ENCODE results near the gene RPS2. TPM values are rescaled to one million over a fixed set of nuclear protein-coding genes. Genes with fewer than 3 reads are reported as not detected.
"Not testable (repeated sequence)": the region's sequence is repeated elsewhere in the genome, so short reads cannot be mapped to it uniquely, and the experiment has no call there.

The RPS2 gene
- 2,266 and 2,280 TPM in 2 replicates for total RNA-seq

DNA sequence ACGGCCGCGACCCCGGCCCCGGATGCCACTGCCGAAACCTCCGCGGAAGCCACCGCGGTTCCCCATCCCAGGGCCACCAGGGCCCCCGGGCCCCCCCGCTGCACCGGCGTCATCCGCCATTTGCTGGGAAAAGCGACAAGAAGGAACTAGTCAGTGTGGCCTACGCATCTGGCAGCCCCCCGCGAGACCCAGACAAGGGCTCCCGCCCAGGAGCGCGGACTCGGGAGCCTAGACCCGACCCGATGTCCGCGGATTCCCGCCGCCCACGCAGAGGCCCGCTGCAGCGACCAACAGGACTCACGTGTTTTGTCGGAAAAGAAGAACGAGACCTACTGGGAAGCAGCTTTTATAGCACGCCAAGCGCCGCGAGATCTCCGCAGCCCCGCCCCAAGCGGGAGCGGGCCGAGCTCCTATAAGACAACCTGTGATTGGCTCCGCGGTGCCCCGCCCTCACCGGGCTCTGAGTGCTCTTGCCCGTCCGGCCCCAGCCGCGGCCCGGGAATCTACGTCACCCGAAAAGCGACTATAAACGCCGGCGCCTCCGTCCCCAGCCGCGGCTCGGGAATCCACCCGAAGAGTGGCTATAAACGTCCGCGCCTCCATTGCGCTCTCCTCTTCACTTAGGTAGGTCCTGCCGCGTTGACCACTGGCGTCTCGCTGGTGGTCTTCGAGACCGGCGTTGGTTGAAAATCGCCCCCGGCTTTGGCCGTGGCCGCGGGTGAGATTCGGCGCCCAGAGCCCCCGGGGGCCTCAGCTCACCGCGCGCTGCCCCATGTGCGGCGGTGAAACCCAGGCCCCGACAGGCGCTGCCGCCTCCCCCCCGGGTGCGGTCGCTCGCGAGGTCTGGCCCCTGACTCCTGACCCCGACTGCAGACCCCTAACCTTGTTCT, at the start of gene RPS2:
Gene RPS2, minus strand, starts transcription at position 321 of the 890 bp plus-strand sequence. Its CDS starts 201 bp downstream, at position 120.
- intact Hi-C loops (cut with micrococcal nuclease), result loop anchor here (1.0 to 10.0 kb wide), 9 partner anchors 8 to 350 kb away; partner anchors contain the start of genes CRAMP1, IFT140, MLST8 and MSRB1

DNA sequence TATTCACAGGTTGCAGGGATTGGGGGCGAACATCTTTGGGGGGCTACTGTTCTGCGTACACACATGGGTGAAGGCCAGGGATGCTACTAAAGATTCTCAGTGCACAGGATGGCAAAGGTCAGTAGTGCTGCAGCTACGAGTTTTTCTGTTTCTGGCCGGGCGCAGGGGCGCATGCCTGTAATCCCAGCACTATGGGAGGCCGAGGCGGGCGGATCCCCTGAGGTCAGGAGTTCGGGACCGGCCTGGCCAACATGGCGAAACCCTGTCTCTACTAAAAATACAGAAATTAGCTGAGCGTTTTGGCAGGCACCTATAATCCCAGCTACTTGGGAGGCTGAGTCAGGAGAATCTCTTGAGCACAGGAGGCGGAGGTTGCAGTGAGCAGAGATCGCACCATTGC, 48.9 kb upstream of the RPS2 start:
- intact Hi-C loops (cut with micrococcal nuclease), result no loop called here

DNA sequence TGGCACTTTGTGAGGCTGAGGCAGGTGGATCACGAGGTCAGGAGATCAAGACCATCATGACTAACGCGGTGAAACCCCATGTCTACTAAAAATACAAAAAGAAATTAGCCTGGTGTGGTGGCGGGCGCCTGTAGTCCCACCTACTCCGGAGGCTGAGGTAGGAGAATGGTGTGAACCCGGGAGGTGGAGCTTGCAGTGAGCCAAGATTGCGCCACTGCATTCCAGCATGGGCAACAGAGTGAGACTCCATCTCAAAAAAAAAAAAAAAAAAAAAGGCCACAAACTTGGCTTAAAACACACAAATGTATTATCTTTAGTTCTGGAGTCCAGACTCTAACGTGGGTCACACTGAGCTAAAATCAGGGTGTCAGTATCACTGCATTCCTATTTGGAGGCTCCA, 47.1 kb upstream of the RPS2 start:
- intact Hi-C loops (cut with micrococcal nuclease), result not testable (repeated sequence)

DNA sequence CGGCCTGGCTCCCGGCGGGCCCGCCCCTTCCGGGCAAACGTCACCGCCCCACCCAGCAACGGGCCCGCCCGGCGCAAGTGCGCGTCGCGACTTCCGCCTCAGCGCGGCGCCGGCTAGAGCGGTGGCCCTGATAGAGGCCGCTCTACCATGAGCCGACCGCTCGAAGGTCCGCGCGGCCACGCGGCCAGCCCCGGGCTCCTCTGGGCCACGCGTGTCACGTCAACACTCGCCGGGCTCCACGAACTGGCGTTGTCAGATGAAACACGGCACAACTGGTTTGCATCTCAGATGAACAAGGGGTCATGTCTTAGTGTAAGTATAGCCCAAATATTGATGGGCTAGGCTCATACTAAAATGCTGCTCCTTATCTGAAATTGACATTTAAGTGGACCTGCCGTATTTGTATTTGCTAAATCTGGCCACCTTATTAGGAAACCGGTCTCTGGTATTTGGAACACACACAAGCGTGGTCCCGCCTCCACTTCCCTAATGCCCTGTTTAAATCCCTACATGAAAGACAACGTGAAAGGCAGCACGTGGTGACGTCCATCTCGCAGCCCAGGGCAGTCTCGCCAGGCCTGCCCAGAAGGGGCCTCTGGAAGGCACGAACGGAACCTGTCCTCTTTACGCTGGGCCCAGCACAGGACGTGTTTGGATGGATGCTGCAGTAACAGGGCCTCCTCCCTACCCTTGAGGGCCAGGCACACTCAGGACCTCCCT, 45.3 kb upstream of the RPS2 start, which contains the start of gene ZNF598:
Gene ZNF598, minus strand, starts transcription at position 31 of the 720 bp plus-strand sequence.
- intact Hi-C loops (cut with micrococcal nuclease), result loop anchor here (1.0 to 5.0 kb wide), 8 partner anchors 13 to 213 kb away; partner anchors contain the start of genes E4F1, GFER, NTHL1 and RPS2

DNA sequence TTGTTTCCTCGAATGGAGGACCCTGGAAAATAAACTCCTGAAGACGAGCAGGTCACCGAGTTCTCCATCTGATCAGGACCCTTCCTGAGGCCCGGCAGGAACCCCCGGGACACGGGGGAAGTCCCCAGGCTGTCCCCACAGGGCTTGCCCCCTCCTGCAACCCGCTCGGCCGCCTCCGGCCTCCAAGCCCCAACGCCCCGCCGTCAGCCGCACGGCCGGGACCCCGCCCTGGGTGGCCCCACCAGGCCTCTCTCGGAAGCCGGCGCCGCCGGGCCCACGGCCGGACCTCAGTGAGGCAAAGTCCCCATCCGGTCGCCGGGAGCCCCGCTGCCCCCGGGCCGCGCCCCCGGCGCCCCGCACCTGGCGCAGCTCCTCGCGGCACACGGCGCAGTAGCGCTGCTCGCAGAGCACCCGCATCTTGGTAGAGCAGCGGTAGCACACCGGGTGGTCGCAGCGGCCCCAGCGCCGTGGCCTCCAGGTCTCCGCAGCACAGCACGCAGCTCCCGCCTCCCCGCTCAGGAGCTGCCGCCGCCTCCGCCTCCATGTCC, 44.6 kb upstream of the RPS2 start:
- intact Hi-C loops (cut with micrococcal nuclease), result loop anchor here (1.0 to 5.0 kb wide), 7 partner anchors 14 to 214 kb away; partner anchors contain the start of genes E4F1, GFER, NTHL1 and RPS2

DNA sequence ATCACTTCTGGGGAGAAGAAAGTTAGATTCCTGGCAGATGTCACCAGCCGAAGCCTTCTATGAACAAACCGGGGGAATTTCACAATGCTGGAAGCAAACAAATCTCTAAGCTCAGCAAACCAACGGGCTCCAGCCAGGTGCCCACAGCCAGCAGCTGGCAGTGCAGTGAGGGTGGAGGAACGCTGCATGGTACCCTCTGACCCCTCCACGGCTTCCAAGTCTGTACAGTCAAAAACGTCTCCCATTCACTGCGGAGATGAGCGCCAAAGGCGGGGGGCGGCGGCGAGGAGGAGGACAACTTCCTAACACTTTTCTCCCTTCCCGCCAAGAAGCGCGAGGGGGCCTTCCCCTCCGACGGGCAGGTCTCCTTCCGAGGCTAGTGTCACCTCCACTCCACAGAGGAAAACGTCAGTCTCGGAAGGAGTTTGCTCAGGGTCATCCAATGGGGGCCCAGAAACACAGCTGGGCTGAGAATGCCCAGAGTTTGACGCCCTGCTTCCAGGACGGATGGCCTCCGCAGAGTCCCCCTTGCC, 44.1 kb upstream of the RPS2 start:
- intact Hi-C loops (cut with micrococcal nuclease), result loop anchor here (1.0 to 5.0 kb wide), 7 partner anchors 15 to 214 kb away; partner anchors contain the start of genes E4F1, GFER, NTHL1 and RPS2

DNA sequence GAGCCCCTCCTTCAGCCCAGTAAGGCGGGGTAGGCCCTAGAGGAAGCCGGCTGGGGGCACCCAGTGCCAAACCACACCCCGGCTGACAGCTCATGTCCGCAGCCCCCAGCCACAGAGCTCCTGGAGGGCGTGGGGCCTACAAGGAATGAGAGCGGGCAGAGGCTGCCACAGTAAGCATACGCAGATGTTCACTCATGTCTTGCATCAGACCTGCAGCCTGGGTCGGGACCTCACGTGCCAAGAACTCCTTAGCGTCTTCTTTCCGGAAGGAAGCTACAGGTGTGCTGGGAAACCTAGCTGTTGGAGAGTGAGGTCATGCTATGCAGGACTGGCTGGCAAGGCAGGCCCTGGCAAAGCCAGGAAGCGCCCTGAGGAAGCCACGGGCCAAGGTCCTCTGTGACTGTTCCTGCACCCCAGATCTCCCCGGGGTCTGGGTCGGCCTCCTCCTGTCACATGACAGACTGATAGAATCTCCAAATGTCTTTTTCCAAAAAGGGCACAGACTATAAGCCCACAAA, 43.4 kb upstream of the RPS2 start:
- intact Hi-C loops (cut with micrococcal nuclease), result loop anchor here (2.0 to 5.0 kb wide), 4 partner anchors 23 to 215 kb away; partner anchors contain the start of genes E4F1, GFER and RPS2

DNA sequence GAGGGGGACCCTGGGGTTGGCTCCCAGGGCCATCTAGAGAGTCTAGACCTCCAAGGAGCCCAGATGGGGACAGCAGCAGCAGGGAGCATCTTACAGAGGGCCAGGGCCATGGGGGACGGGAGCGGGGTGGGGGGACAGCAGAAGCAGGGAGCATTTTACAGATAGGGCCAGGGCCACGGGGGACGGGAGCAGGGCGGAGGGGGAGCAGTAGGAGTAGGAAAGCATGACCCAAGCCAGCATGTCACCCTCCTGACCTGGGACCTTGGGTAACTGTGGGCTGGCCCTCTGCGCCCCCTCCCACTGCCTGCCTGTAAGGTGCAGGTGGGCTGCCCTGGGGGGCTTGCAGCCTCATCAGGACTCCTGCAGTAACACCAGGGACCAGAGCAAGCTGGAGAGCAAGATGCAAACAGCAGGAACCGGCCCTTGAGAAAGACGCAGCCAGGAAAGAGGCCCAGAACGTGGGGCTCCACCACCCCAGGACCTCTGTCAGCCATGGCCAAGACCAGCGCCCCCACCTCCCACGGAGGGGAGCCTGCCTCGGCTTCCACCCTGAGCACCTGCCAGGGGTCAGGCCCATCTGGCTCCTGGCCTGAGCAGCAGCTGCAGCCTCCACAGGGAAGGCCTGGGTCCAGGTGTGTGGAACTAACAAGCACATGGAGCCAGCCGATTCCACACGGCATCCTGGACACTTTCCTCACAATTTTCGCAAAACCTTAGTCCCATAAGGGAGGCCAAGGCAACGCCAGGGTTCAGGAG, 42.6 kb upstream of the RPS2 start:
- intact Hi-C loops (cut with micrococcal nuclease), result loop anchor here (5.0 kb wide), 1 partner anchor 145 kb away; no protein-coding TSS in a partner anchor

DNA sequence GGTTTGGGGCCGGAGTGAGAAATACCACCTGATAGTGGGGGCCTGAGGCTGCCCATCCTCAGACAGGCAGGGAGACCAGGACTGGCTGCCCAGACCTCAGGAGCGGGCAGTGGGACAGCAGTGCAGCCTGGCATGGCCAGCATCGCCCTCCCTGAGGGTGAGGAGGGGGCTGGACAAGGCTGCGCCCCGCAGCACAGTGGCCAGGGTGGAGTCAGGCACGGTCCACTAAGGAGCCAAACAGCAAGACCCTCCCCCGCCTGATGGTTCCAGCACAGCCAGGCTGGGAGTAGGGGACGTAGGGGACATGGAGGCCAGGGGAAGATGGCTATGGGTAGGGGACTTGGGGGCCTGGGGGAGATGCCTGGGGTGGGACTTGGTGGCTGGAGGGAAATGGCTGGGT, 41.7 kb upstream of the RPS2 start:
- intact Hi-C loops (cut with micrococcal nuclease), result loop anchor here (5.0 kb wide), 1 partner anchor 144 kb away; no protein-coding TSS in a partner anchor

DNA sequence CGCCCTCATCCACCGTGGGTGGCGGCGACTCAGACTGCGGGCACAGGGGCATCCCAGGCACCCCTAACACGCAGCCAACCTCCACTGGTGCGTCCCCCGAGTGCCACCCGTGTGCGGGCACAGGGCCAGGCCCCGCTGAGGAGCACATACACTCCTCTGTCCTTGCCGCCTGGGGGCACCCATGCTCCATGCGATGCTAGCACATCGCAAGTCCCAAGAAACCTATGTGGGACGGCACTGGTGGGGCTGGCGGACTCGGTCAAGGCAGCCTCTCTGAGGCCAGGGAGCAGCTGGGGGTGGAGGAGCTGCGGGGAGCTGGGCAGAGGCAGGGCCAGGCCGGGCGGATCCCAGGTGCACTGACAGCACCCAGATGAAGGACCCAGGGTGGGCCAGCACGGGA, 41.0 kb upstream of the RPS2 start:
- intact Hi-C loops (cut with micrococcal nuclease), result loop anchor here (5.0 kb wide), 1 partner anchor 143 kb away; no protein-coding TSS in a partner anchor

DNA sequence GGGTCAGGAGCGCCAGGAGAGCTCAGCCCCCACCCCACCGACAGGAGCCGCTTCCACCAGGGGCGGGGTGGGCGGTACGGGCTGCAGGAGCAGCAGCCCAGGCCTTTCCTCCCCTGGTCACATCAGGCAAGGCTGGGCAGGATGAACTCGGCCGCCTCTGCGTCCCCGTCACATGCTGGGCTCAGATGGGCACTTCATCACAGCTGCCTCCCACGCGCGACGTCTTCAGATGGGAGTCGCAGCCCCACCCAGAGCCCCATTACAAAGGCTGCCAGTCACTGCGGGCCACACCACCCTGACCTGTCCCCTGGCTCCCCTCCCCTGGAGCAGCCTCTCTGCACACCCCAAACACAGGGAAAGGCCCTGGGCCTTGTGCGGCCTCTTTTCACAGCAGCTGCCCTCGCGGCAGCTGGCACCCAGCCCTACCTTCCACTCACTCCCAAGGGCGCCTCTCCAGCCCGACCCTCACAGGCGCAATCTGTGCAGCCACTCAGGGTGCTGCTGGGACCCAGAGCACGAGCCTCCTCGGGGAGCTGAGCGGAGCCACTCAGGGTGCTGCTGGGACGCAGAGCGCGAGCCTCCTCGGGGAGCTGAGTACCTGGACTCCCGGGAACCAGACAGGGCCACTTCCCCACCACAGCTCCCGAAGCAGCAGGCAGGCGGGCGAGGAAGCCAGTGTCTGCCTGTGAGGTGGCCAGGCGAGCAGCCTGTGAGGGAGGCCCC, 40.3 kb upstream of the RPS2 start:
- intact Hi-C loops (cut with micrococcal nuclease), result loop anchor here (5.0 kb wide), 1 partner anchor 143 kb away; no protein-coding TSS in a partner anchor

DNA sequence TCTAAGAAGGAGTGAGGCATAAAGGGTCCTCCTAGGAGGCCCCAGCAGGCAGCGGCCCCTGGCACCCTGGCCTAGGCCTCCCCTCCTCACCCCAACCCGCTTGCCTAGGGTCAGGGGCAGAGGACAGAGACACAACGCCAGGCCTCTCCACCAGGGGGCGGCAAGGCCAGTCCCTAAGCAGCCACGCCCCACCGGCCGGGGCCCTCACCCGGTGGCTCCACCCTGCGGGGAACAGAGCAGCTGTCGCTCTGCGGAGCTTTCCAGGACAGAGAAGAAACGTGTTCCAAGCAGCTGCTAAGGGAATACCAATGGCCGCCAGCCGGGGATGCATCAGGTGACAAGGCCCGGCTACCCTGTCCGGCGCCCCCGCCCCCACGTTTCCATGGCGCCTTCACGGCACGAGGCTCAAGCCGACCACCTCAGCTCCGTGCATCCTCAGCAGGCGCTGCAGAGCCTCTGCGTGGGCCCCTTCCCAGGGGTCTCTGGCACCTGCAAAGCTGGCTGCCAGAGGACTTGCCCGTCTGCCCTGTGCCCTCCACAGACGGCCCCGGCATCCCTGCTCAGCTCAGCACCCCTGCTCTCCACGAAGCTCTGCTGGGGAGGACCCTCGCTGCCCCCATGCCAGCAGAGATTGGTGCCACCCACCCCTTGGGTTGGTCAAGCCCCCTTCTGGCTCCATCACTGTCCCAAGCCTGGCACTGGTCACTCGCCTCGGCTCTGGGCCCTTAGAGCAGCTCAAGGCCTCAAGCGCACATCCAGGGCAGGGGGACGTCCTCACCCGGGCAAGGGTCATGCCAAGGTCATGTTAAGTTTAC, 39.4 kb upstream of the RPS2 start:
- intact Hi-C loops (cut with micrococcal nuclease), result no loop called here

DNA sequence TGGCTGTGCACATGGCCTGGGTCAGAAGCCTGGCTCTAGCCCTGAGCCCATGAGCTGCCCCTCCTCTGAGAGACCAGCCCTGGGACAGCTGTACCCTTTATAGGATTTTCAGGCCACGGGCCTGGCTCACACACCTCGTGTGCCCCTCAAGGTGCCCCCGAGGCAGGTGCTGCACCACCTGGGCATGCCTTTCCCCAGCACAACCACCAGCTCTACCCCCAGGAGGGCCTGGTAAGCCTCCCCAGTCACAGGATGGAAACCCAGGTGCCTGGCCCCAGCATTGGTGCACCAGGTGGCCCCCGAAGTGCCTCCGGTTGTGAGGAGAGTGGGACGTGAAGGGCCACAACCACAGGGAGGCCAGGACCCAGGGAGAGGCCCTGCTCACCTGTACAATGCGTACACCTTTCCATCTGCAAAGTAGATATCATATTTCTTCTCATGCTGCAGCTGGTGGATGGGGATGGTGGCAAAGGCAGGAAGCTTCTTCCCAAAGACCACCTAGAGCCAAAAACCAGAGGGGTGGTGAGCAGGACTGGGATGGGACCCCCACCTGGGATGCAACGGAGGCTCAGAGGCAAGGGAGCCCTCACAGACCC, 38.7 kb upstream of the RPS2 start:
- intact Hi-C loops (cut with micrococcal nuclease), result no loop called here

DNA sequence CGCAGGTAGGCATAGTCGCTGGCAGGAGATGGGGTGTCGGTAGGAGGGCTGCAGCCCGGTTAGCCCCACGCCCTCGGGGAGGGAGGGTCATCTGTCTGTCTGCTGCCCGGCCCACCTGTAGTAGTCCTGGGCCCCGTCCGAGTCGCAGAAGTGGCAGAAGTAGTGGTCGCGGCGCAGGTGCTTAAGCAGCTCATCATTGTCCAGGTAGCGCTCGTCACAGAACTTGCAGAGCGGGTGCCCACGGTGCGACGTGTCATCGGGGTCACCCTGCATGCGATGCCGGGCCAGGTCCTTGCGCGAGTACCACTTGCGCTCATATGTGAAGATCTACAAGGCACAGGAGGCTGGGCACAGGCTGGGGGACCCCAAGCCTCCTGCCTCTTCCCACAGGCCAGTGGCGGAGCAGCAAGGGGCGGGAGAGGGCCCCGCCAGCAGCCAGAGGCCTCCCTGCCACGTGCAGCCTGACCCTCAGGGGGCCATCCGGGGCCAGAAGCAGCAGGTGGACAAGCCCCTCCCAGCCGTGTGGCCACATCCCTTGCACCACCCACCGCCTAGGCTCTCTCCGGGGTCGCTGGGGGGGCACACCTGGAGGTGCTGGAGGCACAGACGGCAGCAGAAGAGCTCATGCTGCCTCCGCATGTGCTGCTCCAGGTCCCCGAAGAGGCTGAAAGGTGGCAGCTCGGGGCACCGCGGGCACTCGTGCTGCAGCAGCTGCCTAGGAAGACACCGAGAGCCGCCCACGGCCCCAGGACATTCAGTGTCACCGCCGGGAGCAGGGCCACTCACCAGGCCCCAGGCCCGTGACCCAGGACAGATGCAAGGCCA, 38.0 kb upstream of the RPS2 start:
- intact Hi-C loops (cut with micrococcal nuclease), result no loop called here

DNA sequence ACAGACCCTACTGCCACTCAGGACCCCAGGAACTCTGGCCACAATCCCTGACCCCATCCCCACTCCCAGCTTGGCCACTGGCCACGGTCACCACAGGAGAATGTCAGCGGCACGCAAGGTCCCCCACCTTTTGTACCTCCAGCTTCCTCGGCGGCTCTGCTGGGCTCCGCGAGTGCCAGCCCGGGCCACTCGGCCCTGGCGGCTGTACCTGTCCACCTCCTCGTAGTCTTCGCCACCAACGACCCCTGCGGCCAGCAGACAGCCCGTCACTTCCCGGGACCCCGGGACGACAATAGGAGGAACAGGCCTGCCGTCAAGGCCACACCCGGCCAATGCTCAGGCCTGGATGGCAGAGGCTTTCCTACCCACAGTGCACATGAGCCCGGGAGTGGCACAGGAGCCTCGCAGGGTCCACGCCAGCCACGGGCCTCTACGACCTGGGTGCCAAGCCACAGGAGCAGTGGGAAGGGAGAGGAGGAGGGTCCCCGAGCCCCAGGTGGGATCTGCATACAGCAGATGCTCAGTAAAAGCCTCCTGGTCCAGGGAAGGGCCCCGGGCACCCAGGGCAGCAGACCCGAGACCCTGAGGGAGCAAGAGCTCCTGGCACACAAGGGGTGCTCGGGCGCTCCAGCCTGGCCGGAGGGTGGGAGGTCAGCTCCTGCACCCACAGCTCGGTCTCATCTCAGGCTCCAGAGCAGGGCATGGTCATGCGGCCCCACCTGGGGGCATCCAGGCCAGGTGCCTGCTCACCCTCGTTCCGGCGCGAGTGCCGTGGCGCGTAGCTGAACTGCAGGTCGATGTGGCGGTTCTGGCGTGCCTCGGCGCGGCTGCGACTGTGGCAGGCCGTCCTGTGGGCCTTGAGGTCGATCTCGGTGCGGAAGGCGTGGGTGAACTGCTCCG, 37.1 kb upstream of the RPS2 start:
- intact Hi-C loops (cut with micrococcal nuclease), result no loop called here

DNA sequence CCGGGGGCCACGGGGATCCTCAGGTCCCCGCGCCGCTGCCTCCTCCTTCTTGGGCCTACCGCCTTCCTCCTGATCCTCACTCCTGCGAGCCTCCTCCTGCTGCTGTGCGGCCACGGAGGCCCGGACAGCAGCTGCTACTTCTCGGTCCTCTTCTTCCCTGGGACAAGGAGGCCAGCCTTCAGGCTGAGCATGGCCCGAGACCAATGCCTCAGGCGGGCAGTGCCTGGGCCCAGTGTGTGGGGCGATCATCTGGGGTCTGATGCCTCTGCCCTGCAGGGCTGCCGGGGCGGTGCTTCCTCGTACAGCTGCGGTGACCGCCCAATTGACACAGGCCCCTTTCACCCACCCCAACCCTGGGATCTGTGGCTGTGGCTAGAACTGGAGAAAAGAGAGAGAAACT, 36.4 kb upstream of the RPS2 start:
- intact Hi-C loops (cut with micrococcal nuclease), result no loop called here

All from T-helper 1 cell treated with Interleukin-12 subunit alpha and Interleukin-12 subunit beta and Interleukin-4 antibody, amounts not matched to agents 30 ng/mL and 1 ng/mL, for 36 hours (primary cell).